Activated naive CD8-positive, alpha-beta T cell treated with anti-CD3 and anti-CD28 coated beads, Interleukin-2, amount 10 ng/mL, durations not matched to agents 7 days and 5 days (primary cell): ENCODE measurements around the gene HPS4. TPM values are rescaled to one million over a fixed set of nuclear protein-coding genes. Genes with fewer than 3 reads are reported as not detected.
A peak's percentile ranks its signal among the peaks of the same experiment; 100 is the strongest.

Experiments
- ATAC-seq: fragments of 150-1000 bp; cut with Tn5 transposase; one replicate; pipeline ENCODE4 v1.10.0; 2021; ENCODE audit warnings: low read depth, moderate library complexity
- POLR2A ChIA-PET: fragments of 350-600 bp; sonication (Branson Sonifier 250); formaldehyde crosslinking; loops from one replicate; lab custom pipeline; 2021; ENCODE audit warnings: antibody characterized with exemption; lab: Charles Lee
- DNase-seq: peaks from one replicate; pipeline ENCODE4 v3.0.0; 2021
- H3K27ac Mint-ChIP-seq: one replicate; pipeline ENCODE4 v1.8.0; 2022; ENCODE audit warnings: mild to moderate bottlenecking, mixed read lengths
- H3K27me3 Mint-ChIP-seq: one replicate; pipeline ENCODE4 v1.8.0; 2022; ENCODE audit warnings: mild to moderate bottlenecking, moderate library complexity, mixed read lengths
- H3K36me3 Mint-ChIP-seq: one replicate; pipeline ENCODE4 v1.8.0; 2021; ENCODE audit warnings: mild to moderate bottlenecking, mixed read lengths
- H3K4me1 Mint-ChIP-seq: one replicate; pipeline ENCODE4 v1.8.0; 2021; ENCODE audit warnings: mixed read lengths
- H3K4me3 Mint-ChIP-seq: one replicate; pipeline ENCODE4 v1.8.0; 2022; ENCODE audit warnings: mild to moderate bottlenecking, moderate library complexity, mixed read lengths
- H3K9me3 Mint-ChIP-seq: one replicate; pipeline ENCODE4 v1.8.0; 2021; ENCODE audit warnings: mixed read lengths
- total RNA-seq, 2 experiments: library from RNA; stranded (reverse); gene quantifications; one replicate each; pipeline ENCODE4 v1.2.3, GENCODE V29; 2021

Gene HPS4
- total RNA-seq, 2 experiments from 2014 or later, result 42.6 to 48.2 TPM

DNA sequence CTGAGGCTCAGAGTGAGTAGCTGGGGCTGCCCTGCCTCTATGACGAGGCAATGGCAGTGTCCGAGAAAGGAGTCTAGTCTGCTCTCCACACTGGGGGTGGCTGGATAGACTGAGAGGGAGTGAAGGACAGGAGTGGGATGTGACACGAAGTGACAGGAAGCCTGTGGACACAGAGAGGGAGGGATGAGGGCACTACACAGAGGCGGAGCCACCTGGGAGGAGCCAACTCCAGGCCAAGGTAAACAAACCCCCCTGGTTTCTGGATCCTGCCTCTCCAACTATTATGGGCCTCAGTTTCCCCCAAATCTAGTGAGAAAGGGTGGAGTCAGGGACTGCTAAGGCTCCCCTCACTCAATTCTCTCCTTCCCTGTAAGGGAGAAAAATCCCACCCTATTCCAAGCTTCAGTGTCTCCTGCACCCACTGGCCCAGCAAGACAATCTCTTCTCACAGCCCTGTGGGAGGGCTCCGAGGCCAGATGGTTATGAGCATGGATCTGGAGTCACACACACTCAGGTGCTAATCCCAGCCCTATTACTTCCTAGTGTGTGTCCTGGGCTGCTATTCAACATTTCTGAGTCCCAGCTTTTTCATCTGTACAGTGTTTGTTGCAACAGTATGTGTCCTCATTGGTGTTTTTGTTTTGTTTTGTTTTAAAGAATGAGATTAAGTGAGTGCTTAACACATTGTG, 29.6 kb downstream of the HPS4 start:
- H3K4me1 Mint-ChIP-seq, result peaks cover 5% of the 10 kb centered on the region
- DNase-seq (peak; percentile 4), ATAC-seq (no peak)
- no peaks in the 10 kb centered on the region for H3K27me3 Mint-ChIP-seq
- no peaks in the 10 kb centered on the region for H3K9me3 Mint-ChIP-seq
- no peak overlapping the region for H3K4me3 Mint-ChIP-seq
- no peak overlapping the region for H3K27ac Mint-ChIP-seq
- peaks cover 11% of the 10 kb centered on the region for H3K36me3 Mint-ChIP-seq
- POLR2A ChIA-PET, result no interaction called here

DNA sequence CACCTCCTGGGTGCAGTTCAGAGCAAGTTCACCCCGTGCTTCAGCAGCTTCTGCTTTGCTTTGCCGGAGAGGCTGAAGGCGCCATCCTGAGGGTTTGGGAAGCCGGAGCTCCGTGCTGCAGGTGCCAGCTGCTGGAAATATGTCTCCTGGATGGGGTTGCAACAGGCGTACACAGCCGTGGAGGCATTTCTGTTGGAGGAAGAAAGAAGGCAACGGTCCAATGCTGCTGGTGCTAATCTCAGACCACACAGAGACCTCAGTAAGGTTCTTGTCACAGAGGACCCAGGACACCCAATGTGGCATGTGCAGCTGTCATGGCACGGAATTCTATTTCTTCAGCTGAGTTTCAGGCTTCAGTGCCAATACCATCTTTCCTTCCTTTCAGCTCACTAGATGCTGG, 30.4 kb downstream of the HPS4 start:
- Mint-ChIP-seq H3K36me3 (peaks cover 9% of the 10 kb centered on the region), H3K4me1 (peaks cover 5% of the 10 kb centered on the region), H3K4me3 (no peak overlapping the region), H3K27ac (no peak overlapping the region), H3K27me3 (no peaks in the 10 kb centered on the region), H3K9me3 (no peaks in the 10 kb centered on the region)
- POLR2A ChIA-PET, result no interaction called here
- DNase-seq, result no peak
- no peak for ATAC-seq

DNA sequence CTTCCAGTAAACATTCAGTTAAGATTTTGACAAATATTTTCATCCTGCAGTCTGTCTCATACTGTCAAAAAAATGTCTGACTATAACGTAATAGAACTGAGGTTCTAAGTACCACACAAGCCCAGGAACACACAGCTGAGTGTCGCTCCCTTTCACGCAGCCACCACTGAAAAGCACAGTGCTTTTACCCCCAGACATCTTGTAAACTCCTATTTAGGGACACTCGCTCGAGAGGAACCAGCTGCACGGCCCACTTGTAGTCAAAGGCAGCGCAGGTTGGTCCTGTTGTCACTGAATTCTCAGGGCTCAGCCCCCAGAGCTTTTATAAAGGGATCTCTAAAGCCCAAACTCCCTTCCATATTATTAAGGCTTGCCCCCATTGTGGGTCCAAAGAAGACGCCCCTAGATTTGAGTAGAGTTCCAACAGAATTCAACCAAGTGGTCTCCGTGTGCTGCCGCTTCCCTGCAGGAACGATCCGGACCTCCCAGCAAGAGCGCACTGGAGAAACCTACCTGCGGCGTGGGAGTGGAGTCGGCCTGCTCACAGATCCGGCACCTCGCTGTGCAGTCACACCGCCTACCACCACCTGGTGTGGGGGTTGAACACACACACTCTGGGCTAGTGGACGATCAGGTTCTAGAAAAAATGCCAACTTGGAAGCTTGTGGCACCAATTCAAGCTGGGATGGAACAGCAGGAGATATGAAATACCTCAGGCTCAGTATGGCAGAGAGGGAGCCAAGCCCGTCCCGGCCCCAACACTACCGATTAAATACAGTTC, 31.2 kb downstream of the HPS4 start:
- POLR2A ChIA-PET, result no interaction called here
- Mint-ChIP-seq H3K9me3 (no peaks in the 10 kb centered on the region), H3K27me3 (no peaks in the 10 kb centered on the region), H3K36me3 (peaks cover 9% of the 10 kb centered on the region), H3K4me3 (no peak overlapping the region), H3K27ac (no peak overlapping the region), H3K4me1 (peaks cover 5% of the 10 kb centered on the region)
- DNase-seq, result peak; percentile 7
- ATAC-seq, result no peak

DNA sequence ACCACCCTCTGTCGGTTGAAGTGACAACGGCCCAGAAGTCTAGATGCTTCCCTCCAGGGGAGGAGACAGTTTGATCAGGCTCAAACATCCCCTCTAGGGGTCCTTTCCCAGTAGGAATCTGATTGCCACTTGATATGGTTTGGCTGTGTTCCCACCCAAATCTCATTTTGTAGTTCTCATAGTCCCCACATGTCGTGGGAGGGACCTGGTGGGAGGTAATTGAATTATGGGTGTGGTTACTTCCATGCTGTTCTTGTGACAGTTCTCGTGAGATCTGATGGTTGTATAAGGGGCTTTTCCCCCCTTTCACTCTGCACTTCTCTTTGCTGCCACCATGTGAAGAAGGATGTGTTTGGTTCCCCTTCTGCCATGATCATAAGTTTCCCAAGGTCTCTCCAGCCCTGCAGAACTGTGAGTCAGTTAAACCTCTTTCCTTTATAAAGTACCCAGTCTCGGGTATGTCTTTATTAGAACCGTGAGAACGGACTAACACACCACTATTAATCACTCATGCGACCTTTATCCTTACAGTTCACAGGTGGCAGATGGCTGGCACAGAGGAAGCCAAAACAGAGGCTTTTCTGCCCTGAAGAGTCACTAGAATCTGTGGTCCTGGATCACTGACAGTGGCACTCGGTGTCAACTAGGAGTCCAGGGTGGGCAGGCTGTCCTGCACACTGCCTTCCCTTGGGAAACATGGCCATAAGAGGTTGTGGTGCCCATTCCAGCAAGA, 33.0 kb downstream of the HPS4 start:
- H3K9me3 Mint-ChIP-seq, result no peaks in the 10 kb centered on the region
- POLR2A ChIA-PET, result no interaction called here
- no peak overlapping the region for H3K4me3 Mint-ChIP-seq
- peaks cover 5% of the 10 kb centered on the region for H3K4me1 Mint-ChIP-seq
- H3K36me3 Mint-ChIP-seq, result peaks cover 4% of the 10 kb centered on the region
- ATAC-seq, result no peak
- H3K27ac Mint-ChIP-seq, result no peak overlapping the region
- no peaks in the 10 kb centered on the region for H3K27me3 Mint-ChIP-seq
- no peak for DNase-seq

DNA sequence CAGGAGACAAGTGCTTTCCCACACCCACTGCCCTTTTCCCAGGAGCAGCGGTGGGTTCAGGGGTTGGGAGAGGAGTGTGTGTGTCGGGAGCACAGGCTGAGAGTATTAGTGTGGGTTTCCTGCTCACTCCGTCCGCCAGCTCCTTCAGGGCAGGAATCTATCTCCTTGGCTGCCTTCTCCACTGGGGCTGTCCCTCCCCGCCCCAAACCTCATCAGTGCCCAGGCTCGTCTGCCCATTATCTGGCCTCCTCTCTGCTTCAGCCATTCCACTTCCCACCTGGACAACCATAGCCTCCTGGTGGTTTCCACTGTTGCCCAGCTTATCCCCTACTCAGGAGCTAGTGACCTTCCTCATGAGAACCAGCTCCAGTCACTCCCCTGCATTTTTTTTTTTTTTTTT, 34.6 kb downstream of the HPS4 start:
- Mint-ChIP-seq H3K4me1 (peaks cover 5% of the 10 kb centered on the region), H3K9me3 (no peaks in the 10 kb centered on the region), H3K4me3 (no peak overlapping the region), H3K27ac (no peak overlapping the region), H3K27me3 (no peaks in the 10 kb centered on the region), H3K36me3 (peaks cover 5% of the 10 kb centered on the region)
- DNase-seq, result no peak
- POLR2A ChIA-PET, result no interaction called here
- ATAC-seq, result no peak

GRCh38 chr22:26448334-26448733, 35.2 kb downstream of the HPS4 start:
- H3K27ac Mint-ChIP-seq, result no peak overlapping the region
- no peaks in the 10 kb centered on the region for H3K9me3 Mint-ChIP-seq
- no peak for DNase-seq
- peaks cover 5% of the 10 kb centered on the region for H3K36me3 Mint-ChIP-seq
- no peak overlapping the region for H3K4me3 Mint-ChIP-seq
- peaks cover 2% of the 10 kb centered on the region for H3K4me1 Mint-ChIP-seq
- H3K27me3 Mint-ChIP-seq, result no peaks in the 10 kb centered on the region
- POLR2A ChIA-PET, result no interaction called here
- ATAC-seq, result no peak

- Mint-ChIP-seq H3K4me1 (peaks cover 2% of the 10 kb centered on the region), H3K36me3 (peaks cover 5% of the 10 kb centered on the region), H3K9me3 (no peaks in the 10 kb centered on the region), H3K27me3 (no peaks in the 10 kb centered on the region), H3K27ac (no peak overlapping the region), H3K4me3 (no peak overlapping the region)
- ATAC-seq, result no peak
- POLR2A ChIA-PET, result no interaction called here
- DNase-seq, result no peak
Observed at GRCh38 chr22:26447584-26448329, 35.8 kb downstream of the HPS4 start.

DNA sequence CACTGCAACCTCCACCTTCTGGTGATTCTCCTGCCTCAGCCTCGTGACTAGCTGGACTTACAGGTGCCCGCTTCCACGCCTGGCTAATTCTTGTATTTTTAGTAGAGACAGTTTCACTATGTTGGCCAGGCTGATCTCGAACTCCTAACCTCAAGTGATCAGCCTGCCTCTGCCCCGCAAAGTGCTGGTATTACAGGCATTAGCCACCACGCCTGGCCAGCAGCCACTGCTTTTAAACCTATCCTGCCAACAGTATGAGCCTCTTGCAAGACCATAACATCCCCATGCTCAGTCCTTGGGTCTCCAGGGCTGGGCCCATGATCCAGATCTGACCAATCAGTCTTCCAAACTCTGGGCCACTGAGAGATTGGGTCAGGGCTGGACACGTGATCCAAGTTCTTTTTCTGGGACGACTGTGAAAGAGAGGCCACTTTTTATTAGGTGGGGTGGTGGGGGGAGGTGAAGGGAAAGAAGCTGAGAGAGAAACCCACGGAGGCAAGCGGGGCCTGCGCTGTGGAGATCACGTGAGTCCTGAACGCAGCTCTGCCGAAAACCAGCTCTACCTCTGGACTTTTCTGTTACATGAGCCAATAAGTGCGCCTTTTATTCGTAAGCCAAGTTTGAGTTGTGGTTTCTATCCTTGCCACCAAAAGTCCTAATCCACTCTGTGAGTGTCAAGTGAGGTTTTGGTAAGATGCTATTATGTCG, 36.6 kb downstream of the HPS4 start:
- no peaks in the 10 kb centered on the region for H3K9me3 Mint-ChIP-seq
- H3K36me3 Mint-ChIP-seq, result peaks cover 3% of the 10 kb centered on the region
- no peak overlapping the region for H3K27ac Mint-ChIP-seq
- H3K4me3 Mint-ChIP-seq, result no peak overlapping the region
- POLR2A ChIA-PET, result no interaction called here
- no peak for DNase-seq
- H3K27me3 Mint-ChIP-seq, result no peaks in the 10 kb centered on the region
- H3K4me1 Mint-ChIP-seq, result peaks cover 4% of the 10 kb centered on the region
- ATAC-seq, result no peak

DNA sequence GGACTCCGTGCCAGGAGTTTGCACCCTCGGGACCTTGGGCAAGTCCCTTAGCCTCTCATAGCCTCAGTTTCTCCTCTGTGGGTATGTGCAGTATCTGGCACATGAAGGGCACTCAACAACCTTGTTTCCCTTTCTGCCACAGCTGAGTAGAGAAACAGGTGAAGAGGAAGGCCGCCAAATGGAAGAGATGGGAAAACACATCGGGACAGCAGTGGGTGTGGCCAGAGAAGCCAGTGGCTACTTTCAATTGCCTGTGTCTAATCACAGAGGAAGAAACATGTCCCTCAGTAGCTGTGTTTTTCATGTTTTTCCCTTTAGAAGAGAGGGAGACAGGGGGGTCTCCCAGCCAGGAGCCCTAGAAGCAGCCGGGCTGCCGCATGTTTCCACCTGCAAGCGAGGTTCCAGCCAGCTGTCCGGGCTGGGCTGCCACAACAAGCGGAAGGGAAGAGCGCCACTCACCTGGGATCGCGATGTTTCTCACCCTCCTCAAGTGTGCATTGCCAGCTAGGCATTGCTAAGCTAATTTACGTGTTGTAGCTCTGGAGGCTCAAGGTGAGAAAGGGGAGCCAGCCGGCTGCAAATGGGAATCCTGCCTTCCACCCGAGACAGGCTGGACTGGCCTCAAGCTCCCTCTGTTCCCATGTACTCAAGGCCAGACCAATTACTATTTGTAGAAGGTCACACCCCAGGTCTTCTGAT, 37.9 kb downstream of the HPS4 start:
- no peaks in the 10 kb centered on the region for H3K9me3 Mint-ChIP-seq
- DNase-seq (no peak), ATAC-seq (no peak)
- no peak overlapping the region for H3K27ac Mint-ChIP-seq
- no peak overlapping the region for H3K4me3 Mint-ChIP-seq
- no peaks in the 10 kb centered on the region for H3K27me3 Mint-ChIP-seq
- POLR2A ChIA-PET, result no interaction called here
- H3K4me1 Mint-ChIP-seq, result peaks cover 4% of the 10 kb centered on the region
- H3K36me3 Mint-ChIP-seq, result peaks cover 3% of the 10 kb centered on the region

GRCh38 chr22:26444777-26445176, 38.8 kb downstream of the HPS4 start:
- H3K4me1 Mint-ChIP-seq, result peaks cover 2% of the 10 kb centered on the region
- DNase-seq (no peak), ATAC-seq (no peak)
- no peaks in the 10 kb centered on the region for H3K9me3 Mint-ChIP-seq
- POLR2A ChIA-PET, result no interaction called here
- H3K36me3 Mint-ChIP-seq, result peaks cover 3% of the 10 kb centered on the region
- H3K27ac Mint-ChIP-seq, result no peak overlapping the region
- H3K27me3 Mint-ChIP-seq, result no peaks in the 10 kb centered on the region
- H3K4me3 Mint-ChIP-seq, result no peak overlapping the region

GRCh38 chr22:26443901-26444690, 39.5 kb downstream of the HPS4 start:
- Mint-ChIP-seq H3K4me1 (peaks cover 2% of the 10 kb centered on the region), H3K27ac (no peak overlapping the region), H3K4me3 (no peak overlapping the region), H3K36me3 (peaks cover 3% of the 10 kb centered on the region), H3K27me3 (no peaks in the 10 kb centered on the region), H3K9me3 (no peaks in the 10 kb centered on the region)
- ATAC-seq (no peak), DNase-seq (no peak)
- POLR2A ChIA-PET, result no interaction called here
